NCI-H748 (cell line): ENCODE measurements around the gene SMIM45.
A peak's percentile ranks its signal among the peaks of the same experiment; 100 is the strongest.

Source experiments
- DNase-seq: peaks from one replicate; lab custom pipeline; 2025; ENCODE audit not compliant: unreplicated experiment; lab: John Stamatoyannopoulos, UW

The SMIM45 gene

DNA sequence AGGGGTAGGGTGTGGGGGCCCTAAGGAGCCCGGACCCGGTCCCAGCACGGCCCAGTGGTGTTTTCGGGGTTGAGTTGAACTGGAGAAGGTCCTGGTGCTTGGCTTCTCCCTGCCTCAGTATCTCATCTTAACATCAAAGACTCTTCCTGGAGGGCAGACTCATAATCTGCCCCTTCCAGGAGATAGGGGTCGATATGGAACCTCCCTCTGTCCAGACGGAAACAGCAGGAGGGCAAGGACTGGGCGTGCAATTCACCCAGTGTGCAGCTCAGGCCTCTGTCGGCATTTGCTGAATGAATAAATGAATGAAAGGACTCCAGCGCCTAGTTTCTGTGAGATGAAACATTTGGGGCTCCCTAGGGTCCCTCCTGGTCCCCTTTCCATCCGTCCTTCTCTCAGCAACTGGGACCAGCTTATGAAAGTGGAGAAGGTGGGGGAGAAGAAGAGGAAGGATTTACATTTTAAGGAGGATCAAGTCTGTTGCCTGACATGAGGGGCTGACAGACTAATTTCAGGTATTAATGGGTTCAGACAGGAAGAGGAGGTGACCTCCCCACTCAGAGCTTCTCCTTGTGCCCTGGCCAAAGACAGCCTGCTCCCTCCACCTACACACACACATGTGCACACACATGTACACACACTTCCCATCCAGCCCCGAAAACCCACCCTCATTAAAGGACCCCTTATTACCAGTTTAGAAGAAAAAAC, 36.0 kb upstream of the SMIM45 start:
- DNase-seq, result no peak

DNA sequence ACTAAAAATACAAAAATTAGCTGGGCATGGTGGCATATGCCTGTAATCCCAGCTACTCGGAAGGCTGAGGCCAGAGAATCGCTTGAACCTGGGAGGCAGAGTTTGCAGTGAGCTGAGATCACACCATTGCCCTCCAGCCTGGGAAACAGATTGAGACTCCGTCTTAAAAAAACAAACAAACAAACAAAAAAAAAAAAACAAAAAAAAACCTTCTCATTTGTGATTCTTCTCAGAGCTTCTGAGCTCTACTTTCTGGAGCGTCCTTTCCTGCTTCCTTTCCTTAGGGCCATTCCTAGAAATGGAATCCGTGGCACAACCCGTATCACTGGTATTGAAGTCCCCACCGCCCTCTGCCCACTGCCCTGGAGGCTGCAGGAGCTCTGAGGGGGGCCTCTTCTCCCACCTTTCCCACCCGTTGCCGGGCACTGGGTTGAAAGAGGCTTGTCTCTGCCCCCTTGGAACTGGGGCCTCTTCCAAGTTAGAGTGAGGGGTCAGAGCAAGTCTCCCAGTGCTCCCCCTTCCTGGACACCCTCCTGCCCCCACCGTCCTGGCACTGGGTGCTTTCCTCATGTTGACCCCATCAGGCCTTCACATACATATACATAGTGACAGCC, 35.1 kb upstream of the SMIM45 start:
- no peak for DNase-seq

DNA sequence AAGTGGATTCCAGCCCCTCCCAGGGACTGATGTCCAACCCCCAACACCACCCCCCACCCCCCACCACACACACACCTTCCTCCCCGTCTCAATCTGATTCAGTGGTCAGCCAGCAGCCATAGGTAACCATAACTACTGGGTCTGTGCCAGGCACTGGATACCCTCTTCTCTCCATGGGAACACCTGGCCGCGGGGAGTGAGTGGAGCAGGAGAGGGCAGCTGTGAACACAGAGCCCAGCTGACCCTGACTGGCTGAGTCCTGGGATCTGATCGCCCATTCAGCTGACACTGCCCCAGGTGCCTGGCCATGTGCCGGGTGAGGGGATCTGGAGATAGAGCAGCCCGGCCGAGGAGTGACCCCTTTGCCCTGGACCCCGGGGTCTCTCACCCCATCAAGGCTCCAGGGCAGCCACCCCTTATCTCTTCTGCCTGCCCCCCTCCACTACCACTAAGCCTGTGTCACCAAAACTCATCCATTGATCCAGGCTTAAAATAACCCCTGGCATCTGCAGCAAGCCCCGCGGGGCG, 34.5 kb upstream of the SMIM45 start:
- peak; percentile 68 for DNase-seq

DNA sequence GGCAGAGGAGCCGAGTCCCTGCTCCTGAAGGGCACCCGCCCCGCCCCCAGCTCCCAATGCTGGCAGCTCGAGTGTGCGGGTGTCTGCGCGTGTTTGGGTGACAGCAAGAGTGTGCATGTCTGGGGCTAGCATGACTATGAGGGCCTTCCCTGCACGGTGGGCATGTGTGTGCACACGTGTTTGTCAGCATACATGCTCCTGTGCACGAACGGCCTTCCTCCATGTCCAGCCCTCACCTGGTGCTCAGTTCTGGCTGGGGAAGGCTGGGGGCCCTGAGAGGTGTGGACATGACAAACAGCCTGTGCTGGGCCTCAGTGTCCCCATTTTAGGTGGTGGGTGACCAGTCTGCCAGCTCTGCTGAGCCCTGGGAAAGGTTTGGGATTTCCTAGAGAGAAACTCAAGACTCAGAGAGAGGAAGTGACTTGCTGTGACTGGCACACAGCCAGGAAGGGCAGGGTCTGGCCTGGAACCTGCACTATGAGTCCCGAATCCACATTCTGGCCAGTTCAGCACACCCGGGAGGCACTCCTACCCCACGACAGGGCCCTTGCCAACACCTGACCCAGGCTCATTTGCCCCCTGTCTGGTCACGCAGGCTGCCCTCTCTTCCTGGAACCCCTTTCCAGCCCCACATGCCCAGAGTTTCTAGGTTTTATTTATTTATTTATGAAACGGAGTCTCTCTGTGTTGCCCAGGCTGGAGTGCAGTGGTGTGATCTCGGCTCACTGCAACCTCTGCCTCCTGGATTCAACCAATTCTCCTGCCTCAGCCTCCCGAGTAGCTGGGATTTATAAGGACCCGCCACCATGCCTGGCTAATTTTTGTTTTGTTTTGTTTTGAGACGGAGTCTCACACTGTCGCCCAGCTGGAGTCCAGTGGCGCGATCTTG, 33.8 kb upstream of the SMIM45 start:
- DNase-seq, result peak; percentile 40

DNA sequence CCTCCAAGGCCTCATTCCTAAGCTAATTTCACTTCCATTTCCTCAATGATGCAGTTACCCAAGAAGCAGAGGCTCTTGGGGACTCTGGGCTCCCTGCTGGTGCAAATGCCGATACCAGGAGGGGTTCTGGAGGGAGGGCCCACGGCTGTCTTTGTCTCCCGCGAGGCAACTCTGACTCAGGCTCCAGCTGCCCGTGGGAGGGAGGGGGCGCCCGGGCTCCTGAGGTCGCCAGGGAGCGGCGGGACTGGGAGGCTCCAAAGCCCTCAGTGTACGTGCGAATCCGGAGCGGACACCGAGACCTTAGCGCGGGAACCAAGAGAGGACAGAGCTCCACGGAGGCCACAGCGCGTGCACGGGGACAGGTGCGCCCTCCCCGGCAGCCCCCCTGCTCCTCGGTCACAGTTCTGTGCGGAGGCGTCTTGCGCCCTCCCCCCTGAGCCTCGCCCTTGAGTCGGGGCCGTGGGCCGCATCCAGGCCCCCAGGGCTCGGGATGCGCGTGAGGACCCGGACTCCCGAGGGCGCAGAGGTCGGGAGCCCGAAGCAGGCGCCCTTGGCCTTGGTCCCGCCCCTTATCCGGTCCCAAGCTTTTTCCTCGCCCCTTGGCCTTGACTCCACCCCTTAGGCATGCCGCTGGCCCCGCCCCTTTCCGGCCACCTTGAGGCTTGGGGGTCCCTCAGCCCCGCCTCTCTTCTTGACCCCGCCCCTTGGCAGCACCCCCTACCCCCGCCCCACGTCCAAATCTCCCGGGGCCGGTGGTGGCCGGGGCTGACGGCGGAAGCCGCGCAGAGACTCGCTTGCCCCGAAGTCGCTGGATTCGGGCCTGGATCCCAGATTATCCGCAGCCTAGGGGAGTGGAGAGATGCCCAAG, 32.4 kb upstream of the SMIM45 start:
- peak; percentile 25 for DNase-seq

DNA sequence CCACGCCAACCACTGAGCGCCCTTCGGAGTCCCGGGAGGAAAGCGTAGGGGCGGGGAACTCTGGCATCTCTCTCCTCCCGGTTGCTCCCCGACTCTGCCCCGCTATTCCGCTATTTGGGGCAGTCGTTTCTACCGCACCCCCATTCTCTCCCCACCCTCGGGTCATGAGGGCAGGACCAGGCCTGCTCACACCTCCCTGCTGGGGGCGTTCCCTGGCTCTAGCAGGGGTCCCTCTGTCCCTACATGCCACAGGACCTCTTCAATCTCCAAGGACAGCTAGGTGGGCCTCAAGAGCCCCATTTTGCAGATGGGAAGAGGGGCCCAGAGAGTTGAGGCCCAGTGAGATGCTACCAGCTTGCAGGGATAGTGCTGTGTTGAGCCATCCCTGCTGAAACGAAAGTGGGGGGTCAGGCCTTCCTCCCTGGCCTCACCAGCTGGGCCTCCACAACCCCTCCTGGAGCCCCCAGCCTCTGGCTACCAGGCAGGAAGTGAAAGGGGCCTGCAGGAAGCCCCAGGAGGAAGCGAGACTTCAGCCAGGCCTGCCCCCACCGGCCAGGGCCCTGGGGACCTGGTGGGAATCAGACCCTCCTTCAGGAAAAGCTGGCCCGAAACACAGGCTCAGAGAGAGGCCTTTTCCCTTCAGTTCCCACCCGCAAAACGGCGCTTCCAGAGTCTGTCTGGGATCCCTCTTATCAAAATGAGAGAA, 31.5 kb upstream of the SMIM45 start:
- no peak for DNase-seq

DNA sequence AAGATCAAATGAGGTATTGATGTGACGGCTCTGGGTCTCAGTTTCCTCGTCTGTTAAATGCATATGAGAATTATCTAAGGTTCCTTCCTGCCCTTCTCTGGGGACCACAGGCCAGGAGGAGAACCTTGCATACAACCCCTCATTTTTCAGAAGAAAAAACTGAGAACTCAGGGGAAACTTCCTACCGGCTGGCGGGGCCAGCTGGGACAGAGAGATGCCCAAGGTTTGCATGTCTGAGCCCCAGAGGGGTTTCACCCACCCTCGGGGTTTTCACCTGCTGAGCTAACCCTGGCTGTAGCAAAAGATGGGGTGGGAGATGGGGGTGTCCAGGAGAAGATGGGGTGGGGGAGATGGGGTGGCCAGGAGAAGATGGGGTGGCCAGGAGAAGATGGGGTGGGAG, 29.6 kb upstream of the SMIM45 start:
- no peak for DNase-seq

DNA sequence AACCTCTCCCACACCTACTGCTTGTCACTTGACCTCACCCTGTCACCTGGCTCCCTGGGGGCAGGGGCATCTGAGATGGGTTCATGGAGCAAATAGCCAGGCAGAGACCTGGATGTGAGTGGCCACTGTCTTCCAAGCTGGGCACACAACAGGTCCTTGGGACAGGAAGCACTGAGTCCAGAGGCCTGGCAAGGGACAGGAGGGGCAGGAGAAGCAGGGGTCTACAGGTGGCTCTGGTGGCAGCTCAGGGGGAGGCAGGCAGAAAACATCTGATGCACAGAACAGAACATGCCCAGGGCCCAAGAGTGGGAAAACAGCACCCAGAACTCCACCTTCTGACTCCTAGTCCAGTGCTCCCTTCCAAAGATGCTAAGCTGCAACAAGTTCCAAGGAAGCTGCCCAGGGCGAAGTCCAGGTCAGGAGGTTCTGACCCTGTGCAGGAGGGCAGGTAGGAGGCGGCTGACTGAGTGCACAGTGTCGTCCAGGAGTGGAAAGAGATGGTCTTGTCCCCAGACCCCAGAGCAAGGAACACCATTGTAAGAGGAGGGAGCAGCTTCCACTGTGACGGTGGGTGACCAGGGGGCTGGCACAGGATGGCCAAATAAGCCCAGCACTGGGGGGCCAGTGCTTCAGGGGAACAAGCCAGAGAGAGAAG, 28.9 kb upstream of the SMIM45 start:
- DNase-seq, result no peak

DNA sequence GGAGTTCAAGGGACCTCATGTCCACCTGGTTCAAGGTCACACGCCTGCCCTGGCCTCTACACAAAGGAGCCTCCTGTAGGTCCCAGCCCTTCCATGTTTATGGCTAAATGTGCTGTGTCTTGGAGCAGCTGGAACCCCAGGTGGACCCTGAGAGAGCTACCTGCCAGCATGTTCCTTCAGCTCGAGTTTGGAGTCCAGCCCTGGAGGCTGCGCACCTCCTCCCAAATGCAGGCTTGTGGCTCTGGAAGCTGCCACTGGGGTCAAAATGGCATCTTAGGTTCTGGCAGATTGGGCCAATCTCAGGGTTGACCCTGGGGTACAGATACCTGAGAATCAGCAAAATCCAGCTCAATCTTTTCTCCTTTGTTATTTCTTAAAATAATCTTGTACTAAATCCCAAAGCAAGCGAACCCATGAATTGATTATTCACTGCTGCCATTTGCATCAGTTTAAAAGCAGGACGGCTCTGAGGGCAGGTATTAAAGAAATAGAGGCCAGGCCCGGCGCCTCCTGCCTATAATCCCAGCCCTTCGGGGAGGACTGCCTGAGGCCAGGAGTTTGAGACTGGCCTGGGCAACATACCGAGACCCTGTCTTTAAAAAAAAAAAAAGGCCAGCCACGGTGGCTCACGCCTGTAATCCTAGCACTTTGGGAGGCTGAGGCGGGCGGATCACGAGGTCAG, 28.2 kb upstream of the SMIM45 start:
- no peak for DNase-seq

DNA sequence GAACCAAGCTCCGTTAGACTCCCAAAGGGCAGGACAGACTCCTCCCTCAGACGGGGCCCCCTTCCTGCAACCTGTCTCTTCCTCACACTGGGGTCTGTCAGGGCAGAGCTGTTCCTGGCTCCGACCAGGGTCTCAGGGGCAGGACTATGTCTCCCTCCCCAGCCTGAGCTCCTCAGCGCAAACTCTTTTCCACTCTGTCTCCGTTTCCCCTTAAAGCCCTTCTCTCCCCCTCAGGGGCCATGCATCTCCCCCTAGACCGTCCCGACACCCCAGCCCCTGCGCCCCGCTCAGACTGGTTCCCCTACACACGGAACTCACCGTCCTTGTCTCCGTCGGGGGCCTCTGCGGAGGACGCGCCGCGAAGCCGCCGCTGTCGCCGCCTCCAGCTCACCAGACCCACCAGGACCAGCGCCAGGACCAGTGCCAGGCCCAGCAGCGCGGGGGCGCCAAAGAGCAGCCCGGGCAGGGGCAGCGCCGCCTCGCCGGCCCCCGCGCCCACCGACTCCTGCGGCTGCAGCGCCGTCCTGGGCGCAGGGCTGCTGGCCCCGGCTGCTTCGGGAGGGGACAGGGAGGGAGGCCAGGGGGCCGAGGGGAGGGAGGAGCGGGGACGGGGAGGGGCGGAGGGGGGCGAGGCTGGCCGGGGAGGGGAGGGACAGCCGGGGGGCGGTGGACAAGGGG, 26.0 kb upstream of the SMIM45 start:
- DNase-seq, result peak; percentile 85

DNA sequence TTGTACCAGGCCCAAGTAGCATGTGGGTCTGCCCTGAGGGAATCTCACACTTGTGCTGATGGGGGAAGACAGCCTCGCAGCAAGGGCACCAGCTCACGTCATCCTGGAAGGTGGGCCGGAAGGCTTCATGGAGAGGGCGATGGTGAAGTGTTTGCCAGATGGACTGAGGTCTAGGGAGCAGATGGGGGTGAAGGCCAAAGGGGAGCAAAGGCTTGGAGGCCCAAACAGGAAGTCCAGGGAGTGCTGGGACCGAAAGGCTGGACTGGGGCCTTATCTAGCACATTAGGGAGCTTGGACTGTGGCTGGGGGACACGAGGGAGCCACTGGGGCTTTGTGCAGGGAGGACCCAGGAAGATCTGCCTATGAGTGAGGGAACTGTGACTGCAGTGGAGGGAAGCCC, 24.1 kb upstream of the SMIM45 start:
- DNase-seq, result no peak

DNA sequence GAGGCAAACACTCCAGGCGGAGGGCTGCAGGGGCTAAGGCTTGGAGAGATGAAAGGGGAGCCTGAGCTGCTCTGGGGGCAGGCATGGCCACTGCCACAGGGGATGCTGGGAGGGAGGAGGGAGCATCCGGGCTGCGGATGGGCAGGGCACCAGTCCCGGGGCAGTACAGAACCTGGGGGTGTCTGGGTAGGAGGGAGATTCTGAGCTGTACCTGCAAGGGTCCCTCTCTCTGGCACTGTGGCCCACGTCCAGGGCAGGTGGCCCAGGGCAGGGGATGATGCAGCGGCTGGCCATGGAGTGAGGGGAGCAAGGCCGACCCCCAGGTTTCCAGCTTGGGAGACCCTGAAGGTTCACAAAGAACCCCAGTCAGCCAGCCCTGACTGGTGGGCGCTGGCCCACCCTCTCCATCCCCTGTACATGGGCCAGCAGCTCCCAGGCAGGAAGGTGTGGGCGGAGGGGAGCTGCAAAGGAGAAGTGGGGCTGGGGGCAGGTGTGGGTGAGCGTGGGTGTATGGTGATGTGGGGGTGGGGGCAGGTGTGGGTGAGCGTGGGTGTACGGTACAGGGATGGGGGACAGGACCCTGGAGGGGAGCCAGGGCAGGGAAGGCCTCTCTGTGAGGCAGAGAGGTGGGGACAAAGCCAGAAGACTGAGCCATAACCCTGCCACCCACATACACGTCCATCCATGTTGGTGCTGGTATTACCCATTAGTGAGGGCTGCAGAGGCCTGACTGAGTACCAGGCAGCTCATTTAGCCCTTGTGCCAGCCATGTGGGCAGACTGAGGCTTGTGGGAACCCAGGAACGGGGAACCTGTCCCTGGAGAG, 23.1 kb upstream of the SMIM45 start:
- DNase-seq, result no peak

DNA sequence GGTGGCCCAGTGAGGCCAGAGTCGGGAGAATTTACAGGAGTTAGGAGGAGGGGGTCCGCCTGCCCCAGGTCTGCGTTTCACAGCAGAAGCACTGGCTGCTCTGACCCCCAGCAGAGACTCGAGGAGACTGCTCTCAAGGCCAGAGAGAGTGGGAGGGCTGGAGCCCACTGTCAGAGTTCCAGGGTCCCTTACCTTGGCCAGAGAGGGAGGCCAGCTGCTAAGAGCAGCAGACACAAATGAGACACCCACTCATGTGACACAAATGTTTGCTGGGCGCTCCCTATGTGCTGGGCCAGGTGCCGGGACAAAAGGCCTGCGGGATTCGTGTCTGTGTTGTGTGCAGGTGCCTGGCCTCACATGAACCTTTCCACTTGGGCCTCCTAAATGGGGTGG, 22.5 kb upstream of the SMIM45 start:
- peak; percentile 45 for DNase-seq

DNA sequence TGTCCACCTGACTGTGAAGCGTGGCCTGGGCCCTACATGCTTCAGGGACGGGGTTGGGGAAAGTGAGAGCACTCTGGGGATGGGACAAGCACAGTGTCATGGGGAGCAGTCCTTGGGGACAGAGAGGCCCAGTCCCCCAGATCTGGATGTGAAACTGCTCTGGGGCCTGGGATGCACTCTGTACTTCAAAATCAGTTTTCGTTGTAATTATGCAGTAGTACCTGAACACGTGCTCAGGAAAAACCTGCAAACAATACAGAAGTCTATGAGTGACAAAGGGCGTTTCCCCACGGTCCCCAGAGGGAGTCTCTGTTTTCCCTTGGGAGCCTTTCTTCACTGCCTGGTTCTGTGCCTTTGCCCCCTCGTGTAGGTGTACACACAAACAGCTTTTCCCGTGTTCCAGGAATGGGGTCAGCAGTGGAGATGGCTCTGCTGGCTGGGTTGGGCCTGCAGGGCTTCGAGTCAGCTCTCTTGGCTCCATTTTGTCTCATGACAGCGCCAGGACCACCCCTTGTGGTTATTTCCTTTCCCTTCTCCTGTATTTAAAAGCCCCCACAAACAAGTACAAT, 20.2 kb upstream of the SMIM45 start:
- no peak for DNase-seq

DNA sequence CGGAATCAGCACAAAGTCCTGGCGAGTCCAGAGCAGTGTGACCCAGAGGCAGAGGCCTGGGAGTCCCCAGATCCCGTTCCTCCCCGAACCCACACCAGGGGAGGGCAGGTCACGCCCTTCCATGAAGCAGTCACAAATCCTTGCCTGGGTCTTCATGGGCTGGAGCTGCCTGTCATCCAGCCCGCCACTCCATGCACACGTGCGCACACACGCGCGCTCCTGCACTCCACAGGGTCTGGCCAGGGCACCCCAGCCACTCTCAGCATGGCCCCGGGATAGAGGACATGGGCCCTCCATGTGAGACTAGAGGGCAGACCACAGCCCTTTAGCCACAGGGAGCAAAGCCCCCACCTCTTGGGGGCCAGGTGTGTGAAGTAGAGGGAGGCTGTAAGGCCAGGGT, 19.6 kb upstream of the SMIM45 start:
- no peak for DNase-seq

DNA sequence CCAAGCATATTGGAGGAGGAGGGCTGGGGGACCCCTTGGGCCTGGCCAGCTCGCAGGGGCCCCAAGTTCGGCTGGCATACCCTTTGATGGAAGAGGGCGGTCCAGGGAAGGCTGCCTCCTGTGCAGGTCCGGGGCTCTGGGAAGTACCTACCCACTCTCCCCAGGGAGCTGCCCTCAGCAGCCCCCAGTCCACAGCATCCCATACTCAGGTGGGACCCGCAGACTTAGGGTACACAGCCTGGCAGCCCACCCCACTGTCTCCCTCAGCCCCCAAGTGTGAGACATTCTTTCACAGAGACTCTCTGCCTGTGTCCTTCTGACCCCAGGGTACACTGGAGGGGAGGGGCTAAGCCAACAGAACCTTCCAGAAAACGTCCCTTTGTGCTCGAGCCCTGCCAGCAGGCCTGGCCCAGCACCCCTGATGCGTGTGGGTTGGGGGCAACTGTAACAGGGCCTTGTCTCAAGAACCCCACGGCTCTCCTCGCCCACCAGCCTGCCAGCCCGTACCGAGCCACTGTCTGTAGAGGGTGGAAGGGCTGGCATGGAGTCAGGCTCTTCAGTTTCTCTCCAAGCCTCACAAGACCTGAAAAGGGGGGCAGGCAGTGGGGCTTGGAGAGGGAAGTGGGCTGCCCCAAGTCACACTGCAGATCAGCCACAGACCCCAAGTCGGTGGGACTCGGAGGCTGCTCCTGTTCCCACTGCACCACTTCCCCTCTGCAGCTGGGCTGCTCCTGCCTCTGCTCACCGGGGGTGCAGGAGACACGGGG, 18.4 kb upstream of the SMIM45 start:
- no peak for DNase-seq
